NCI-H748 treated with DMSO at 0.1 percent for 48 hours (cell line): ENCODE measurements around the gene SLC6A20.

Experiments used
- DNase-seq: peaks from one replicate; lab custom pipeline; 2025; lab: John Stamatoyannopoulos, UW

SLC6A20 gene

DNA sequence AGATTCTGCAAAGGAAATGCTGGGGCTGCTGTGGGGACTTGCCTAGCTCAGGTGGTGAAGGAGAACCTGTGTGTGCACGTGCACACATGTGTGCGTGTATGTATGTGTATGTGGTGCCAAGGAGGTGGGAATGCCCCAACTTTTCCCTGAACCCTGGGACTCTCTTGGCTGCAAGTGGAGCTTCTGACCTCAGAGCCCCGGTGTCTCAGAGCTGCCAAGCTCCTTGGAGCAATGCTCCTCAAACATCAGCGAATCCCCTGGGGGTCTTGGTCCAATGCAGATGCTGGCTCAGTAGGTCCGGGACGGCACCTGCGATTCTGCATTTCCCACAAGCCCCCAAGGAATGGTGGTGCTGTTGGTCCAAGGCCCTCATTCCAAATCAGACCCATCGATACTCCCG, 5.8 kb upstream of the SLC6A20 start:
- DNase-seq, result no peak

- no peak for DNase-seq
Observed at GRCh38 chr3:45800611-45801010, 4.3 kb upstream of the SLC6A20 start.

GRCh38 chr3:45799586-45799985, 3.2 kb upstream of the SLC6A20 start:
- DNase-seq, result no peak

DNA sequence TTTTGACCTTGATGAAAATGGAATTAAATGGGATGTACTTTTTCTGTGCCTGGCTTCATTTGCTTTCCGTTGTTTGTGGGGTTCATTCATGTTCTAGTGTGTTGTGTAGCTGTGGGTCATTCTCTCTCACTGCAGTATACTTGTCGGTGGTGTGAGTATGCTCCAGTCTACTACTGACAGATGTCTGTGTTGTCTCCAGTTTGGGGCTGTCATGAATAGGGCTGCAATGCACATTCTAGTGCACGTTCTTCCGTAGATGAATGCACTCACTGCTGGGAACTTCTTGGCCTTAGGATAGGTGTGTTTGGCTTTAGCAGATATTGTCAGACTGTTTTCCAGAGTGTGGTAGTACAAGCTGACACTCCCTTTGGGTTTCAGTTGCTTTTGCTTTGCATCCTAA, 1.7 kb upstream of the SLC6A20 start:
- DNase-seq, result no peak

DNA sequence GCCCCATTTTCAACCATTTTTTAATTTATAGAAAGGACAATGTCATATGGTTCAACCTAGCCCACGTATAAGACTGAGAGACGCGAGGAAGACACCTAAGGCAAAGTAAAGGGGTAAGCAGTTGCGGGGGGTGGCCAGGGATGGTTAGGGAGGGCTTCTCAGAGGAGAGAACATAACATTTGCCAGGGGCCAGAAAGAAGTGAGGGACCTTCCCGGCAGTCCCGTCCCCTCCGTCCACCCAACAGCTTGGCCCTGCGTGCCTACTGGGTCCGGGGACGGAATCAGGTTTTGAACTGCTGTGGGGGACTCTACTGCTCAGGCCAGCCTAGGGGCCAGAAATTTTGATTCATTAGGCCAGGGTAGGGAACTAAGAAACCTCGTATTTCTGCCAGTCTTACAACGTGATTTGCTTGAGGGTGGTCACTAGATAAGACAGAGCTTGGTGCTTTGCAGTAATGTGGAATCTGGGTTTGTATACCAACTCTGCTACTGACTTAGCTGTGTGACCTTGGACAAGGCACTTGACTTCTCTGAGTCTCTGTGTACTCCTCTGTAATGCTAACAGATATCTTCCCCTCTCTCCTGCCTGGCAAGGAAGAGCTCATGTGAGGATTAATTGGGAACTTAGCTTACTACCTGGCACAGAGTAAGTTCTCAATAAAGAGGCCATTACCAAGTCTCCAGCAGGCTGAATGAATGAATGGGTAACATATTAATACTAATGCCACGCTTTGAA, 734 bp upstream of the SLC6A20 start:
- no peak for DNase-seq

DNA sequence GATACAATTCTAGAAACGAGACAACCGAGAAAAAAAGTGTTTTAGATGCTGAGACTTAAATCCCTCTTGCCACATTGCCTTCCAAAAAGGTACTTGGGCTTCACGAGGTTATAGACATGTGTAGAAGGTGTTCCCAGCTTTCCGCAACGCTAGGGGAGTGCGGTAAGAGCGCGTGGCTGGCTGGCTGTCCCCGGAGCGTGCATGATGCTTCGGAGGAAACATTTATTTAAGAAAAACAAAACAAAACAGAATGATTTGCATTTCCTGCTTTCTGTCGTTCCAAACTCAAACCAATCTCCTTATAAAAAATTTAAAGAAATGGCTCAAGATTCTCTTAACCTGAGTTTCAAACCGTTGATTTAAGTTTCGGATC, 841 bp downstream of the SLC6A20 start:
- DNase-seq, result no peak

GRCh38 chr3:45794660-45795059, 1.7 kb downstream of the SLC6A20 start:
- DNase-seq, result no peak

DNA sequence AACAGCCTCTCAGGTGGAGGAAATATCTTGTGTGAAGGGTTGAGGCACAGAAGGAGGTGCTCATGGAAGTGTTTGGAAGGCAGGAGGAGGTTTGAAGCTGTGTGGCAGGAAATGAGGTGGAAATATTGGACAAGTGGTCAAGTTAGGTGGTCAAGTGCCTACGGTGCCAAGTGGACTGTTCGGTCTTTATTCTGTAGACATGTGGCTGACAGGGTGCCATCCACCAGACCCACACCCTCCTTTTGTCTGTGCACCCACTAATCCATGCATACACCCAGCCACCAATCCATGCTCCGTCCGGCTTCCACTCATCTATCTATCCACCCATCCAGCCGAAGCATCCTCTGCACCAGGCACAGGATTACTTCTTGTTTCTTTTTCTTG, 2.2 kb downstream of the SLC6A20 start:
- no peak for DNase-seq

GRCh38 chr3:45793482-45794176, 2.7 kb downstream of the SLC6A20 start:
- DNase-seq, result no peak

DNA sequence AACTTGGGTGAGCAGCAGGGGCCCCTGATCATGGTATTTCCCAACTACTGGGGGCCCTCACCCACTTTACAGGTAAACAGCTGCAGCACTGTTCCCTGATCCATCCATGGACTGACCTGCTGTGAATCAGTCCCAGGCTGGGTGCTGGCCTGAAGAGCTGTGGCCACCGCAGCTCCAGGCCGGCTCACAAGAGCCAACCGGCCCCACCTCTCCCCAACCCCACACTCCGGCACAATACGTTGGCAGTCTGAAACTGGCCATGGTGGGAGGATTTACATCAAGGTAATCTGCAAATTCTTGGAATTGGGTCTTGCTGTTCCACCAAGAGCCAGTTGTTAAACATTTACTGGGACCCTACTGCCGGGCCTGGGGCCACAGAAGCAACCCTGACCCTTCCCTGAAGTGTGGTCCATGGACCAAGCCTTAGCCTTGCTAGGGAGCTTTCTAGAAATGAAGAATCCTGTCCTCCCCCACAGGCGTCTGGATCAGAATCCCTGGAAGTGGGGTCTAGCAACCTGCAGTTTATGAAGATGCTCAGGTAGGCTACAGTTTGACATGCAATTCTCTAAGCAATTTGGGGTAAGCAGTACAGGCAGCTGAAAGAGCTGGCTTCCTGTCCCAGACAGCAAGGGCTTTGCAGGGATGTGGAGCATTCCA, 3.7 kb downstream of the SLC6A20 start:
- DNase-seq, result no peak

DNA sequence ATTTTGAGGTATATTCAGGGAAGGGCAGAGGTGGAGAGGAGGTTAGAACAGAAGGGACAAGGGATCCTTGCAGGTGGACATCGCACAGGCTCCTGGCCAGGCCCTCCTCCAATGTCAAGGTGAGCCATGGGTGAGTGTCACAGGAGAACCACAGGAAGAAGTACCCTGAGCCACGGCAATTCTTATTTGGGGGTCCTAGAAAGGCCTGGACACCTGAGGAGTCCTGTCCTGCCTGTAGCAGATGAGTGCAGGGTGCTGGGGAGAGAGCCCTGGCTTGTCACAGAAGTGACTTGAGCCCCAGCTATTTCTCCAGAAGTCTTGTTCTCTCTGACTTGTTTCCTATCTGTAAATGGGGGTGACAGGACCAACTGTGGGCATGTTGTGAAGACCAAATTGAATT, 4.3 kb downstream of the SLC6A20 start:
- no peak for DNase-seq

GRCh38 chr3:45790596-45790995, 5.7 kb downstream of the SLC6A20 start:
- no peak for DNase-seq

GRCh38 chr3:45789235-45789812, 7.0 kb downstream of the SLC6A20 start:
- no peak for DNase-seq

- DNase-seq, result no peak
Observed at GRCh38 chr3:45787551-45787950, 8.8 kb downstream of the SLC6A20 start.

DNA sequence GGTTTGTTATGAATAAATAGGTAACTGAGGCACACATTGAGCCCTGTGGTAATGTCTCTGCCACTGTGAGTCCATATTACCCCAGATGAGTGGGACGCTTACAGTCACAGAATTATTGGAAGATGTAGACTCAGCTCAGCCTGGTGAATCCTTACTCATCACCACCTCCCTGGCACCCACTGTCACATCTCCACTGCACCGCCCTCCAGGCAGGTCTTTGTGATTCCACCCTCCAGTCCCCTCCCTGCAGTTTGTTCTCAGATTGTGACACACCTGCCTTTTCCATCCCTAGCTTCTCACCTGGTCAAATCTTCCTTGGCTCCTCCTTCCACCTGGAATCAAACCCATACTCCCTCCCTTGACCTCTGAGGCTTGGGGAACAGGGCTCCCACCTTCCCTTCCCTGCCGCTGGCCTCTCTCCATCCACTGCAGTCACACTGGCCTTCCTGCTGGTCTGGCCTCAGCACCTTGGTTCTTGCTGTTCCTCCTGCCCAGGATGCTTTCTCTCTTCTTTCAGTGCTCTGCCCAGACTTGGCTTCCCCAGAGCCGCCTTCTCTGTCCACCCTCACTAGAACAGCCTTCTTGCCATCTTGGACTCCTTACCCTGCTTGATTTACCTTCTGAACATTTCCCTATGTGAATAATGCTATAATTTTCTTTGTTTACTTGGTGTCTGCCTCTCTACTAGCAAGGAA, 9.4 kb downstream of the SLC6A20 start:
- no peak for DNase-seq

DNA sequence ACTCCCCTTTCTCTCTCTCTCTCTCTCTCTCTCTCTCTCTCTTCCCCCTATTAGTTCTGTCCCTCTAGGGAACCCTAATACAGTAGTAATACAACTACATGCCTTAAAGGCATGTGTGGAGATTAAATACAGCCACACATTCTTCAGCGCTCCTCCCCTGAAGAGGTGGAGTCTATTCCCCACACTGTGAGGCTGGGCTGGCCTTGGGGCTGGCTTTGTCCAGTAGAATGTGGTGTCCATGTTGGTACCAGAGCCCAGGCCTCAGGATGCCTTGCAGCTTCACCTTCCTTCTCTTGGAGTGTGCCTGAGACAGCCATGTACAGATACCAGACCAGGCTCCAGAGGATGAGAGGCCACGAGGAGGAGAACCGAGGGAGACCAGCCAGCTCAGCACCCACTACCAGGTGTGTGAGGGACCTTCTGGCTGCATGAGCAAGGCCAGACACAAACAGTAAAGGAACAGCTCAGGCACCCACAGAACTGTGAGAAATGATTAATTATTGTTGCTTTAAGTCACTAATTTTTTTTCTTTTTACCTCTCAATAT, 10.7 kb downstream of the SLC6A20 start:
- DNase-seq, result no peak

DNA sequence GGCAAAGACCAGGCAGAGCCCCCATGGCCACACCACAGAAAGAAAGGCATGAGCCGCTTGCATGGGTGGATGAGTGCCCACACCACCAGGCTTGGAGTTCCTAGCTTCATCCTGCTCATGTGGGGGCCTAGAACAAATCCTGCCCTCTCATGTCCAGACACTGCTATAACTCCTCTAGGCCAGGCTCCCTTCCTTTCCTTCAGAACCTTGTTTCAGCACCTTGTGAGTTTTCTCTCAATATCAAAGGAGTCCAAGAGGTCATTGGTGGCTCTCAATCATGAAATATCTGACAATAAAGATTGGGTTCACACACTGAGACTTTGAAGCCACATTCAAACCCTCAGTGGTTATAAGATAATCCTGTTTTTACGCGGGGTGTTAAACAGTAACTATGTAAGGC, 12.7 kb downstream of the SLC6A20 start:
- no peak for DNase-seq

DNA sequence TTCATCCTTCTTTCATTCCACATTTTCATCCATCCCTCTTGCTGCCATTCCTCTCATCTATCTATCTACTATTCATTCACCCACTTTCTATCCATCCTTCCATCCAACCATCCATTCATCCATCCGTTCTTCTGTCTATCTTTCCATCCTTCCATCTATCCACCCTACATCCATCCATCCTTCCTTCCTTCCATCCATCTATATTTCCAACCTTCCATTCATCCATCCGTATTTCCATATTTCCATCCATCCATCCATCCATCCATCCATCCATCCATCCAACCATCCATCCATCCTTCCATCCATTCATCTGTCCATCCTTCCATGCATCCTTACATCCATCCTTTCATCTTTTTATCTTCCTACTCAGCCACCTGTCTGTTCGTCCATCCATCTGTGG, 14.0 kb downstream of the SLC6A20 start:
- no peak for DNase-seq

DNA sequence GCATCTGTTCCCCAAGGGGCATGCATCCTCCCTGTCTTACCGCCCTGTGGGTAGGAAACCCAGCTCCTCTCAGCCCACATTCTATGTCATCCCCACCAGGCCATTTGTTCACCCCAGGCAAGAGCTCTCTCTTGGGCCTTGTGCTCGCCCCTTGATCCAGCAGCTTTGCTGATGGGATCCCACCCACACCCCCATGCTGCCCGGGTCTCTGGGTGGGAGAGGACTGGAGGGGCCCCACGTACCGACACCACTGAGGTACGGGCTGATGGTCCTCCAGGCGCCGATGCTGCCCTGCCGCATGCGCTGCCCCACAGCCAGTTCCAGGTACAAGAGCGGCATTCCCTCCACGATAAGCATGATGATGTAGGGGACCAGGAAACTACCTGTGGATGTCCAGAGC, 14.5 kb downstream of the SLC6A20 start:
- no peak for DNase-seq

DNA sequence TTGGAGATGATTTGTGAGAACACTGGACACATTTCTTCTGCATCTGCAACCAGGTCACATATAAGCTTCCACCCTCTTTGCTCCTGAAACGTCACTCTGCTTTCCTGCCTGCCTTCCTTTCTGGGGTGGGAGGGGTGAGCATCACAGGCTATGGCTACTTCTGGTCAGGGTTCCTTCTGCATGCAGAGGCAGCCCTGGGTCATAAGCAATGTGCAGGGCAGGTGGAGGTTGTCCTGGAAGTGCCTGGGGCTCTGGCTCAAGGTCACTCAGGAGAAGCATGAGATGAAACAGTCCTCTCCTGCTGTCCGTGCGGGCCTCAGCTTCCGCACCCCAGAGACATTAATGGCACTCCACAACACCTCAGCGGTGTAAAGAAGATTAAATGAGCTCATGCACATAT, 15.1 kb downstream of the SLC6A20 start:
- no peak for DNase-seq

DNA sequence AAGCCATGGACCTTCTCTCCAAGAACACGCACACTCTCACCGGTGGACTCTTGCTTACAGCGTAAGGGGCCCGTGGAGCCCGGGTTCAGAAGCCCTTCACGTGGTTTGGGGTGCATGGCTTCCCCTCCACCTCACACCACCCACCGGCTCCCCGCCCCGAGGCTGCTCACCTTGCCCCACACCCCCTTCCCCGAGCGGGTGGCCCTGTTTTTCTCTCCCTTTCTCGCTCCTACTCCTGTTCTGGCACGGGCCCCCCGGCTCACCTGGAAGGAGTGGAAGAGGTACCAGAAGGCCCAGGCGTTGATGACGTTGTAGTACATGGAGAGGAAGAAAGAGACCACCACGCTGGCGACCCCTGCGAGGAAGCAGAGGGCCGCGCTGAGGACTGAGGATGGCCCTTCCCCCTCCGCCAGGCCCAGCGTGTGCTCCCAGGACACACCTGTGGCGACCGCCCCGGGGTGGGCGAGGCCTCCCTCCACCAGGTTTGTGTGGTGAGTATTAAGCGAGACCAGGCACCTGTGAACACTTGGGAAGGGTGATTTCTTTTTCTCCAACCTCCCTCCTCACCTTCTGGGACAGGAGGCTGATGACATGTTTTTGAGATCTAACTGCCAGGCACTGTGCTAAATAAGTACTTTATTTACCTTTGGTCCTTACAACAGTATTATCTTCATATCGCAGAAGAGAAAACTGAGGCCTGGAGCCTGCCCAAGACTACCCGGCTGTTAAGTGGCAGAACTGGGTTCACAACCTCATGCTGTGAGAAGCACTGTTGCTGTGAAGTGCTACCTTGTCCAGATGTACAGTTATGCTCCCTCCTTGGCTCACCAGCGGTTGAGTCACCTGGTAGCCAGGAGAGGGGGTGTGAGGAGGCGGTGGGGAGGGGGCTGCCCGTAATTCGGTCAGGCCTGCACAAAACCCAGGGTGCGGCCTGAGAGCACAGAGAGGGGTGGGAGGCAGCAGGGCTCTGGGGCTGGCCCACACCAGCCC, 16.3 kb downstream of the SLC6A20 start:
- no peak for DNase-seq
